ENCODE results near the gene GLYATL3. TPM values are rescaled to one million over a fixed set of nuclear protein-coding genes. Genes with fewer than 3 reads are reported as not detected.

Gene GLYATL3
- not detected for polyA plus RNA-seq (2013, experiment 1 of 2)
- polyA plus RNA-seq (2013, experiment 2 of 2): not detected

GRCh38 chr6:49499623-49500022, at the start of gene GLYATL3:
GLYATL3 (plus strand) TSS chr6:49499923; CDS start chr6:49511991, 12,068 bp downstream.
- no peak within 1 kb of the TSS for H3K27ac ChIP-seq (ENCODE audit: low read depth, low read length)
- DNase-seq: no peak
- no CpG with 5 or more reads among the region's 2 CpGs for WGBS (ENCODE audit: extremely low coverage, insufficient coverage, low lambda C conversion rate)
- H3K56ac ChIP-seq (ENCODE audit: low read length): no peak within 1 kb of the TSS
- H3K27me3 ChIP-seq (ENCODE audit: insufficient read depth, low read length, poor library complexity): no peaks in the 10 kb centered on the region
- no peak within 1 kb of the TSS for H3K9ac ChIP-seq (ENCODE audit: low read length)
- H3K4ac ChIP-seq (ENCODE audit: low read depth, low read length): no peak within 1 kb of the TSS
- H3K4me1 ChIP-seq (ENCODE audit: control insufficient read depth, low read depth, low read length): no peaks in the 10 kb centered on the region
- no peak within 1 kb of the TSS for H2BK5ac ChIP-seq (ENCODE audit: low read length)
- H3K36me3 ChIP-seq (ENCODE audit: control insufficient read depth, insufficient read depth, low read length): no peaks in the 10 kb centered on the region
- H2BK120ac ChIP-seq (ENCODE audit: low read depth, low read length): no peak within 1 kb of the TSS
- no peak within 1 kb of the TSS for H2AK5ac ChIP-seq (ENCODE audit: low read length)
- H4K8ac ChIP-seq (ENCODE audit: low read depth, low read length): no peak within 1 kb of the TSS
- no peak within 1 kb of the TSS for H3K18ac ChIP-seq (ENCODE audit: low read length)
- no peaks in the 10 kb centered on the region for H3K79me2 ChIP-seq (ENCODE audit: control insufficient read depth, insufficient read depth, low read length)
- no peak within 1 kb of the TSS for H2BK15ac ChIP-seq (replicated peaks; ENCODE audit: low read depth)
- H4K5ac ChIP-seq (ENCODE audit: low read length): no peak within 1 kb of the TSS
- H3K4me2 ChIP-seq (ENCODE audit: low read length): no peak within 1 kb of the TSS
- no peaks in the 10 kb centered on the region for H3K79me1 ChIP-seq (ENCODE audit: low read length)
- H3K4me3 ChIP-seq (ENCODE audit: low read length): no peak within 1 kb of the TSS
- no peak within 1 kb of the TSS for H3K23ac ChIP-seq (ENCODE audit: low read length)

- Histone ChIP-seq H3K4me3 (ENCODE audit: low read length) (no peak overlapping the region), H3K27me3 (ENCODE audit: insufficient read depth, low read length, poor library complexity) (no peaks in the 10 kb centered on the region), H3K4me1 (ENCODE audit: control insufficient read depth, low read depth, low read length) (no peaks in the 10 kb centered on the region), H2AK5ac (ENCODE audit: low read length) (no peak overlapping the region), H3K4ac (ENCODE audit: low read depth, low read length) (no peak overlapping the region), H3K27ac (ENCODE audit: low read depth, low read length) (no peak overlapping the region), H2BK5ac (ENCODE audit: low read length) (no peak overlapping the region), H3K18ac (ENCODE audit: low read length) (no peak overlapping the region), H3K23ac (ENCODE audit: low read length) (no peak overlapping the region), H3K56ac (ENCODE audit: low read length) (no peak overlapping the region), H3K9ac (ENCODE audit: low read length) (no peak overlapping the region), H4K8ac (ENCODE audit: low read depth, low read length) (no peak overlapping the region), H3K4me2 (ENCODE audit: low read length) (no peak overlapping the region), H2BK15ac (replicated peaks; ENCODE audit: low read depth) (no peak overlapping the region), H3K36me3 (ENCODE audit: control insufficient read depth, insufficient read depth, low read length) (no peaks in the 10 kb centered on the region), H3K79me1 (ENCODE audit: low read length) (no peaks in the 10 kb centered on the region), H2BK120ac (ENCODE audit: low read depth, low read length) (no peak overlapping the region), H3K79me2 (ENCODE audit: control insufficient read depth, insufficient read depth, low read length) (no peaks in the 10 kb centered on the region), H4K5ac (ENCODE audit: low read length) (no peak overlapping the region)
- DNase-seq: peak; percentile 13
- no CpG with 5 or more reads among the region's 2 CpGs for WGBS (ENCODE audit: extremely low coverage, insufficient coverage, low lambda C conversion rate)
Observed at GRCh38 chr6:49453221-49453620, 46.5 kb upstream of the GLYATL3 start.

GRCh38 chr6:49454787-49455709, 44.7 kb upstream of the GLYATL3 start:
- 100% methylated on average over 2 of the region's 3 CpGs for WGBS (ENCODE audit: extremely low coverage, insufficient coverage, low lambda C conversion rate)
- no peak overlapping the region for H4K5ac ChIP-seq (ENCODE audit: low read length)
- H2AK5ac ChIP-seq (ENCODE audit: low read length): no peak overlapping the region
- H3K18ac ChIP-seq (ENCODE audit: low read length): no peak overlapping the region
- H3K27ac ChIP-seq (ENCODE audit: low read depth, low read length): no peak overlapping the region
- H2BK5ac ChIP-seq (ENCODE audit: low read length): no peak overlapping the region
- no peak overlapping the region for H3K4me3 ChIP-seq (ENCODE audit: low read length)
- H3K79me2 ChIP-seq (ENCODE audit: control insufficient read depth, insufficient read depth, low read length): no peaks in the 10 kb centered on the region
- no peak overlapping the region for H3K56ac ChIP-seq (ENCODE audit: low read length)
- no peak overlapping the region for H4K8ac ChIP-seq (ENCODE audit: low read depth, low read length)
- H3K9ac ChIP-seq (ENCODE audit: low read length): no peak overlapping the region
- no peak overlapping the region for H2BK120ac ChIP-seq (ENCODE audit: low read depth, low read length)
- H2BK15ac ChIP-seq (replicated peaks; ENCODE audit: low read depth): no peak overlapping the region
- no peaks in the 10 kb centered on the region for H3K27me3 ChIP-seq (ENCODE audit: insufficient read depth, low read length, poor library complexity)
- H3K4me1 ChIP-seq (ENCODE audit: control insufficient read depth, low read depth, low read length): no peaks in the 10 kb centered on the region
- H3K79me1 ChIP-seq (ENCODE audit: low read length): no peaks in the 10 kb centered on the region
- H3K4ac ChIP-seq (ENCODE audit: low read depth, low read length): no peak overlapping the region
- no peak for DNase-seq
- no peaks in the 10 kb centered on the region for H3K36me3 ChIP-seq (ENCODE audit: control insufficient read depth, insufficient read depth, low read length)
- no peak overlapping the region for H3K23ac ChIP-seq (ENCODE audit: low read length)
- H3K4me2 ChIP-seq (ENCODE audit: low read length): no peak overlapping the region

GRCh38 chr6:49457771-49458170, 42.0 kb upstream of the GLYATL3 start:
- H3K18ac ChIP-seq (ENCODE audit: low read length): no peak overlapping the region
- H3K9ac ChIP-seq (ENCODE audit: low read length): no peak overlapping the region
- H3K4me1 ChIP-seq (ENCODE audit: control insufficient read depth, low read depth, low read length): no peaks in the 10 kb centered on the region
- no peaks in the 10 kb centered on the region for H3K79me1 ChIP-seq (ENCODE audit: low read length)
- H3K23ac ChIP-seq (ENCODE audit: low read length): no peak overlapping the region
- H3K27ac ChIP-seq (ENCODE audit: low read depth, low read length): no peak overlapping the region
- no peak overlapping the region for H4K5ac ChIP-seq (ENCODE audit: low read length)
- H3K56ac ChIP-seq (ENCODE audit: low read length): no peak overlapping the region
- no peak overlapping the region for H2BK15ac ChIP-seq (replicated peaks; ENCODE audit: low read depth)
- no peak for DNase-seq
- no peak overlapping the region for H4K8ac ChIP-seq (ENCODE audit: low read depth, low read length)
- H2BK120ac ChIP-seq (ENCODE audit: low read depth, low read length): no peak overlapping the region
- no peak overlapping the region for H2BK5ac ChIP-seq (ENCODE audit: low read length)
- no peaks in the 10 kb centered on the region for H3K36me3 ChIP-seq (ENCODE audit: control insufficient read depth, insufficient read depth, low read length)
- H2AK5ac ChIP-seq (ENCODE audit: low read length): no peak overlapping the region
- WGBS (ENCODE audit: extremely low coverage, insufficient coverage, low lambda C conversion rate): no CpG with 5 or more reads among the region's 4 CpGs
- no peaks in the 10 kb centered on the region for H3K79me2 ChIP-seq (ENCODE audit: control insufficient read depth, insufficient read depth, low read length)
- H3K4me2 ChIP-seq (ENCODE audit: low read length): no peak overlapping the region
- no peak overlapping the region for H3K4me3 ChIP-seq (ENCODE audit: low read length)
- H3K4ac ChIP-seq (ENCODE audit: low read depth, low read length): no peak overlapping the region
- no peaks in the 10 kb centered on the region for H3K27me3 ChIP-seq (ENCODE audit: insufficient read depth, low read length, poor library complexity)

GRCh38 chr6:49462071-49462470, 37.7 kb upstream of the GLYATL3 start:
- Histone ChIP-seq H3K56ac (ENCODE audit: low read length) (no peak overlapping the region), H3K27me3 (ENCODE audit: insufficient read depth, low read length, poor library complexity) (no peaks in the 10 kb centered on the region), H3K9ac (ENCODE audit: low read length) (no peak overlapping the region), H2AK5ac (ENCODE audit: low read length) (no peak overlapping the region), H4K5ac (ENCODE audit: low read length) (no peak overlapping the region), H2BK15ac (replicated peaks; ENCODE audit: low read depth) (no peak overlapping the region), H3K4me1 (ENCODE audit: control insufficient read depth, low read depth, low read length) (peaks cover 3% of the 10 kb centered on the region), H4K8ac (ENCODE audit: low read depth, low read length) (peak overlapping the region; percentile 76), H3K36me3 (ENCODE audit: control insufficient read depth, insufficient read depth, low read length) (no peaks in the 10 kb centered on the region), H3K79me1 (ENCODE audit: low read length) (peaks cover 7% of the 10 kb centered on the region), H3K23ac (ENCODE audit: low read length) (no peak overlapping the region), H3K4ac (ENCODE audit: low read depth, low read length) (no peak overlapping the region), H2BK120ac (ENCODE audit: low read depth, low read length) (no peak overlapping the region), H3K18ac (ENCODE audit: low read length) (no peak overlapping the region), H2BK5ac (ENCODE audit: low read length) (no peak overlapping the region), H3K4me3 (ENCODE audit: low read length) (no peak overlapping the region), H3K4me2 (ENCODE audit: low read length) (no peak overlapping the region), H3K79me2 (ENCODE audit: control insufficient read depth, insufficient read depth, low read length) (peaks cover 23% of the 10 kb centered on the region), H3K27ac (ENCODE audit: low read depth, low read length) (no peak overlapping the region)
- no CpG with 5 or more reads among the region's 3 CpGs for WGBS (ENCODE audit: extremely low coverage, insufficient coverage, low lambda C conversion rate)
- DNase-seq: no peak

Measured in mesendoderm (in vitro differentiated cells).